Fibroblast of the aortic adventitia (primary cell): ENCODE measurements around the gene NEK1. TPM values are rescaled to one million over a fixed set of nuclear protein-coding genes. Genes with fewer than 3 reads are reported as not detected.

ENCODE experiments used
- DNase-seq: peaks from one replicate; pipeline ENCODE4 v3.0.0-alpha.2; 2010; ENCODE audit warnings: low read depth
- H3K4me3 ChIP-seq: 2 replicates; pipeline ENCODE4 v1.5.1; 2011; ENCODE audit warnings: low read depth, mild to moderate bottlenecking, control low read depth, low read length, moderate library complexity
- CTCF ChIP-seq: IDR thresholded peaks from 2 replicates; pipeline ENCODE4 v1.5.1; 2011; ENCODE audit warnings: mild to moderate bottlenecking, low read length, control low read depth, inconsistent platforms; ENCODE audit not compliant: insufficient read depth
- total RNA-seq: library from RNA; depleted of rRNA; stranded (reverse); fragments of >200 nt; gene quantifications from 2 replicates; pipeline ENCODE4 v1.2.3, GENCODE V29; 2012; ENCODE audit warnings: low replicate concordance

Gene NEK1
- total RNA-seq, 1 donor, result 18.2 TPM

GRCh38 chr4:169644802-169645201, 32.4 kb upstream of the NEK1 start:
- H3K4me3 ChIP-seq, result no peak overlapping the region
- no peak for DNase-seq
- TF ChIP-seq CTCF, result no peak

GRCh38 chr4:169640261-169640870, 28.0 kb upstream of the NEK1 start:
- no peak for TF ChIP-seq CTCF
- peak; percentile 91 for DNase-seq
- H3K4me3 ChIP-seq, result no peak overlapping the region

GRCh38 chr4:169634975-169635374, 22.6 kb upstream of the NEK1 start:
- H3K4me3 ChIP-seq, result no peak overlapping the region
- TF ChIP-seq CTCF, result no peak
- DNase-seq, result no peak

- TF ChIP-seq CTCF, result no peak
- no peak for DNase-seq
- H3K4me3 ChIP-seq, result no peak overlapping the region
Observed at GRCh38 chr4:169632896-169633295, 20.5 kb upstream of the NEK1 start.

- no peak overlapping the region for H3K4me3 ChIP-seq
- TF ChIP-seq CTCF, result no peak
- no peak for DNase-seq
Observed at GRCh38 chr4:169630069-169630468, 17.7 kb upstream of the NEK1 start.

GRCh38 chr4:169628579-169628978, 16.2 kb upstream of the NEK1 start:
- TF ChIP-seq CTCF, result no peak
- no peak overlapping the region for H3K4me3 ChIP-seq
- DNase-seq, result no peak

- no peak for DNase-seq
- no peak overlapping the region for H3K4me3 ChIP-seq
- TF ChIP-seq CTCF, result no peak
Observed at GRCh38 chr4:169627307-169627706, 14.9 kb upstream of the NEK1 start.
